ENCODE measurements around the gene MTHFD2.
"Not testable (repeated sequence)": the region's sequence is repeated elsewhere in the genome, so short reads cannot be mapped to it uniquely, and the experiment has no call there.

The MTHFD2 gene

DNA sequence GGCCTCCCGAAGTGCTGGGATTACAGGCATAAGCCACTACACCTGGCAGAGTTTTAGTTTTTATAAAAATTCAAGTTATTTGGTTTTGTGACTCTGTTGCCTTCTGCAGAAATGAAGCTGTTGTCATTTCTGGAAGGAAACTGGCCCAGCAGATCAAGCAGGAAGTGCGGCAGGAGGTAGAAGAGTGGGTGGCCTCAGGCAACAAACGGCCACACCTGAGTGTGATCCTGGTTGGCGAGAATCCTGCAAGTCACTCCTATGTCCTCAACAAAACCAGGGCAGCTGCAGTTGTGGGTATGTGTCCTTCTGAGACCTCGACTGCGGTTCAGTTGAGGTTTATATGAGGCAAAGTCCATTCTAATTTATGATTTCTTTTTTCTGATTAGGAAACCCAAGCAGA is 7.2 kb downstream of the MTHFD2 start:
- H3K9me3 ChIP-seq (ENCODE audit: low read length) = no peaks in the 10 kb centered on the region
- TF ChIP-seq, protein P1, sequence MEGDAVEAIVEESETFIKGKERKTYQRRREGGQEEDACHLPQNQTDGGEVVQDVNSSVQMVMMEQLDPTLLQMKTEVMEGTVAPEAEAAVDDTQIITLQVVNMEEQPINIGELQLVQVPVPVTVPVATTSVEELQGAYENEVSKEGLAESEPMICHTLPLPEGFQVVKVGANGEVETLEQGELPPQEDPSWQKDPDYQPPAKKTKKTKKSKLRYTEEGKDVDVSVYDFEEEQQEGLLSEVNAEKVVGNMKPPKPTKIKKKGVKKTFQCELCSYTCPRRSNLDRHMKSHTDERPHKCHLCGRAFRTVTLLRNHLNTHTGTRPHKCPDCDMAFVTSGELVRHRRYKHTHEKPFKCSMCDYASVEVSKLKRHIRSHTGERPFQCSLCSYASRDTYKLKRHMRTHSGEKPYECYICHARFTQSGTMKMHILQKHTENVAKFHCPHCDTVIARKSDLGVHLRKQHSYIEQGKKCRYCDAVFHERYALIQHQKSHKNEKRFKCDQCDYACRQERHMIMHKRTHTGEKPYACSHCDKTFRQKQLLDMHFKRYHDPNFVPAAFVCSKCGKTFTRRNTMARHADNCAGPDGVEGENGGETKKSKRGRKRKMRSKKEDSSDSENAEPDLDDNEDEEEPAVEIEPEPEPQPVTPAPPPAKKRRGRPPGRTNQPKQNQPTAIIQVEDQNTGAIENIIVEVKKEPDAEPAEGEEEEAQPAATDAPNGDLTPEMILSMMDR (IDR thresholded peaks at IDR 0.05; ENCODE audit: low read length) = no peak
- TF ChIP-seq EZH2 (IDR thresholded peaks at IDR 0.05; ENCODE audit: borderline replicate concordance, low read length) = no peak
- H3K4me1 ChIP-seq (ENCODE audit: insufficient read depth, low read length, severe bottlenecking) = peaks cover 29% of the 10 kb centered on the region
- H3K4me3 ChIP-seq (ENCODE audit: low read depth, low read length, poor library complexity, severe bottlenecking) = no peak overlapping the region
- no peak overlapping the region for H3K9ac ChIP-seq (ENCODE audit: low read length)
- H4K20me1 ChIP-seq (ENCODE audit: insufficient read depth, low read length) = no peaks in the 10 kb centered on the region
- no peaks in the 10 kb centered on the region for H3K27me3 ChIP-seq (ENCODE audit: insufficient read depth, low read length)
- H3K27ac ChIP-seq (ENCODE audit: low read depth, low read length, poor library complexity, severe bottlenecking) = no peak overlapping the region
- H3K36me3 ChIP-seq (ENCODE audit: insufficient read depth, low read length) = peaks cover 90% of the 10 kb centered on the region
- no peaks in the 10 kb centered on the region for H3F3A ChIP-seq (ENCODE audit: insufficient read depth, low read length)
- H2AFZ ChIP-seq (ENCODE audit: low read length) = no peak overlapping the region
- H3K4me2 ChIP-seq (ENCODE audit: low read length) = no peak overlapping the region
- no peaks in the 10 kb centered on the region for H3K9me2 ChIP-seq (ENCODE audit: low read depth, low read length)
- H3K79me2 ChIP-seq (ENCODE audit: insufficient read depth, low read length) = peaks cover 60% of the 10 kb centered on the region

DNA sequence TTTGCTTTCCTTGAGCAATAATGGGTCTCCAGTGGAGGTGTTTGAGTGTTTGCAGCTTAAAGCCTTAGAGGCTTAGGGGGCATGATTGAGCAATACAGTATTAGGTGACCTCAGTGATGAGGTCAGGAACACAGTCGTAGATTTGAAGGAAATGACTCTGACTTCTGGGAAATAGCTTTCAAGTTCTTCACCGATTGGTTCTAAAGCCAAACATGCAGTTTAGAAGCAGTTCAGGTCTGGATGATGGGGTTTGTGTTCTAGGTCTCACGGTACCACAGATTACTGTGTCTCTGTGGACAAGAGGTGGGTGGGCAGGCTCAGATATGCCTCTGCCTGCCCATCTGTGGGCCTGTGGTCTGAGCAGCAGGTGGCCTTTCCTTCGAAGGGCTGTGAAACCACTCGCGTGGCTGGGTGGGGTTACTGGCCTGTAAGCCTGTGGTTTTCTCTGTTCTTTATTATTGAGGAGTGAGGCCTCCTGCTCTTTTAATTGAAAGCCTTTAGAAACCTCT is 7.8 kb downstream of the MTHFD2 start:
- Histone ChIP-seq H3F3A (ENCODE audit: insufficient read depth, low read length) (no peaks in the 10 kb centered on the region), H3K4me1 (ENCODE audit: insufficient read depth, low read length, severe bottlenecking) (peaks cover 22% of the 10 kb centered on the region), H3K9me2 (ENCODE audit: low read depth, low read length) (no peaks in the 10 kb centered on the region), H3K27ac (ENCODE audit: low read depth, low read length, poor library complexity, severe bottlenecking) (no peak overlapping the region), H4K20me1 (ENCODE audit: insufficient read depth, low read length) (no peaks in the 10 kb centered on the region), H3K9ac (ENCODE audit: low read length) (no peak overlapping the region), H3K79me2 (ENCODE audit: insufficient read depth, low read length) (peaks cover 54% of the 10 kb centered on the region), H3K36me3 (ENCODE audit: insufficient read depth, low read length) (peaks cover 93% of the 10 kb centered on the region), H3K4me2 (ENCODE audit: low read length) (no peak overlapping the region), H2AFZ (ENCODE audit: low read length) (no peak overlapping the region), H3K27me3 (ENCODE audit: insufficient read depth, low read length) (no peaks in the 10 kb centered on the region), H3K9me3 (ENCODE audit: low read length) (no peaks in the 10 kb centered on the region), H3K4me3 (ENCODE audit: low read depth, low read length, poor library complexity, severe bottlenecking) (no peak overlapping the region)
- TF ChIP-seq, protein P1 (IDR thresholded peaks at IDR 0.05; ENCODE audit: low read length) = no peak
- TF ChIP-seq EZH2 (IDR thresholded peaks at IDR 0.05; ENCODE audit: borderline replicate concordance, low read length) = no peak

DNA sequence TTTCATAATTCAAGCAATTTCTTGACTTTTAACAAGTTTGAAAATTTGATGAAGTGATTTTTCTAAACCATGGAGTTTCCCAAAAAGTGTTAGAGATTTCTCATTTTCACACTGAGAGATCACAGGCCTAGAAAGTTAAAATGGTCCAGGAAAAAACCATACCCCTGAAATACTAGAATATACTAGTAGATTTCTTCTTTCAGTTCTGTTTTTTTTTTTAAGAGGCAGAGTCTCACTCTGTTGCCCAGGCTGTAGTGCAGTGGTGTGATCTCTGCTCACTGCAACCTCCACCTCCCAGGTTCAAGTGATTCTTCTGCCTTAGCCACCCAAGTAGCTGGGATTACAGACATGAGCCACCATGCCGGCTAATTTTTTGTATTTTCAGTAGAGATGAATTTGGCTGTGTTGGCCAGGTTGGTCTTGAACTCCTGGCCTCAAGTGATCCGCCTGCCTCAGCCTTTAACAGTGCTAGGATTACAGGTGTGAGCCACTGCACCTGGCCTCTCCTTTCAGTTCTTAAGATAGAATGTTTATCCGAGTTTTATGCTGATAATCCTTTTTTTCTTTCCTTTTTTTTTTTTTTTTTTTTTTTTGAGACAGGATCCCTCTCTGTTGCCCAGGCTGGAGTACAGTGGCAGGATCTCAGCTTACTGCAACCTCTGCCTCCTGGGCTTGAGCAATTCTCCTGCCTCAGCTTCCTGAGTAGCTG is 14.4 kb downstream of the MTHFD2 start:
- Histone ChIP-seq H3K27ac (ENCODE audit: low read depth, low read length, poor library complexity, severe bottlenecking) (no peak overlapping the region), H3K79me2 (ENCODE audit: insufficient read depth, low read length) (no peaks in the 10 kb centered on the region), H3K9me2 (ENCODE audit: low read depth, low read length) (no peaks in the 10 kb centered on the region), H3K4me2 (ENCODE audit: low read length) (no peak overlapping the region), H3K27me3 (ENCODE audit: insufficient read depth, low read length) (no peaks in the 10 kb centered on the region), H3F3A (ENCODE audit: insufficient read depth, low read length) (no peaks in the 10 kb centered on the region), H3K36me3 (ENCODE audit: insufficient read depth, low read length) (peaks cover 98% of the 10 kb centered on the region), H3K9ac (ENCODE audit: low read length) (no peak overlapping the region), H3K4me1 (ENCODE audit: insufficient read depth, low read length, severe bottlenecking) (no peaks in the 10 kb centered on the region), H3K4me3 (ENCODE audit: low read depth, low read length, poor library complexity, severe bottlenecking) (no peak overlapping the region), H3K9me3 (ENCODE audit: low read length) (no peaks in the 10 kb centered on the region), H4K20me1 (ENCODE audit: insufficient read depth, low read length) (no peaks in the 10 kb centered on the region), H2AFZ (ENCODE audit: low read length) (no peak overlapping the region)
- no peak for TF ChIP-seq EZH2 (IDR thresholded peaks at IDR 0.05; ENCODE audit: borderline replicate concordance, low read length)
- TF ChIP-seq, protein P1 (IDR thresholded peaks at IDR 0.05; ENCODE audit: low read length) = no peak

DNA sequence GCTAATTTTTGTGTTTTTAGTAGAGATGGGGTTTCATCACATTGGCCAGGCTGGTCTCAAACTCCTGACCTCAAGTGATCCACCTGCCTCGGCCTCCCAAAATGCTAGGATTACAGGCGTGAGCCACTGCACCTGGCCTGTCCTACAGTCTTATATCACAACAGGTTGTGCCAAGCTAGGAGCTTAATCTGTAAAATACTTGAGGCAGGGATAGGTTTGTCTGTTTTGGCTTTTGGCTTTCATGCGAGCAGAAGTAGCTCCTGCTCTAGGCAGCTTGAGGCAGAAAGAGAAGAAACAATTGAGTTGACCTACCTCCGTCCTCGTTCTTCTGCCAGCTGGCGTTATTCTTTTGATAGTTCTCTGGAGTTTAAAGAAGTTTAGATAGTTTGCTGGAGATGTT is 17.4 kb downstream of the MTHFD2 start:
- not testable (repeated sequence) for H3K4me3 ChIP-seq (ENCODE audit: low read depth, low read length, poor library complexity, severe bottlenecking); H4K20me1 ChIP-seq (ENCODE audit: insufficient read depth, low read length); H3K79me2 ChIP-seq (ENCODE audit: insufficient read depth, low read length); H3K4me2 ChIP-seq (ENCODE audit: low read length); H3K4me1 ChIP-seq (ENCODE audit: insufficient read depth, low read length, severe bottlenecking); H3K9me2 ChIP-seq (ENCODE audit: low read depth, low read length); H3K27me3 ChIP-seq (ENCODE audit: insufficient read depth, low read length); H3K9ac ChIP-seq (ENCODE audit: low read length); H3K9me3 ChIP-seq (ENCODE audit: low read length); H3F3A ChIP-seq (ENCODE audit: insufficient read depth, low read length); H2AFZ ChIP-seq (ENCODE audit: low read length); H3K27ac ChIP-seq (ENCODE audit: low read depth, low read length, poor library complexity, severe bottlenecking)
- H3K36me3 ChIP-seq (ENCODE audit: insufficient read depth, low read length) = peaks cover 92% of the 10 kb centered on the region
